ENCODE data around the gene NFIX.
A peak's percentile ranks its signal among the peaks of the same experiment; 100 is the strongest.

Gene NFIX

GRCh38 chr19:13087795-13088537, 92.7 kb downstream of the NFIX start:
- H3K36me3 ChIP-seq (ENCODE audit: insufficient read depth), result no peaks in the 10 kb centered on the region

GRCh38 chr19:13089139-13089856, 94.0 kb downstream of the NFIX start:
- Histone ChIP-seq H3K4me3 (IDR thresholded peaks at IDR 0.05; ENCODE audit: insufficient read depth, low read depth, low read length) (no peak overlapping the region), H3K9ac (no peak overlapping the region), H3K4me2 (no peak overlapping the region), H4K20me1 (ENCODE audit: insufficient read depth) (no peaks in the 10 kb centered on the region), H2AFZ (ENCODE audit: low read depth) (no peak overlapping the region), H3K27ac (no peak overlapping the region), H3K27me3 (ENCODE audit: insufficient read depth, low read depth) (peaks cover 4% of the 10 kb centered on the region), H3K79me2 (ENCODE audit: insufficient read depth, low read depth) (no peaks in the 10 kb centered on the region), H3K4me1 (ENCODE audit: low read depth, poor library complexity, severe bottlenecking) (peaks cover 21% of the 10 kb centered on the region), H3K36me3 (ENCODE audit: insufficient read depth) (no peaks in the 10 kb centered on the region)
- TF ChIP-seq CTCF (conservative IDR thresholded peaks at IDR 0.05; ENCODE audit: low read depth, low read length), result peak; percentile 33; the same call in 1 of the 2 replicates

More at GRCh38 chr19:13087795-13088537, 92.7 kb downstream of the NFIX start:
- Histone ChIP-seq H3K4me3 (IDR thresholded peaks at IDR 0.05; ENCODE audit: insufficient read depth, low read depth, low read length) (no peak overlapping the region), H3K4me2 (no peak overlapping the region), H2AFZ (ENCODE audit: low read depth) (no peak overlapping the region), H3K27me3 (ENCODE audit: insufficient read depth, low read depth) (peaks cover 2% of the 10 kb centered on the region; the same call in 1 of the 2 replicates), H3K79me2 (ENCODE audit: insufficient read depth, low read depth) (no peaks in the 10 kb centered on the region), H3K27ac (no peak overlapping the region), H4K20me1 (ENCODE audit: insufficient read depth) (no peaks in the 10 kb centered on the region), H3K4me1 (ENCODE audit: low read depth, poor library complexity, severe bottlenecking) (peaks cover 19% of the 10 kb centered on the region), H3K9ac (no peak overlapping the region)
- TF ChIP-seq CTCF (conservative IDR thresholded peaks at IDR 0.05; ENCODE audit: low read depth, low read length), result no peak

- Histone ChIP-seq H3K36me3 (ENCODE audit: insufficient read depth) (no peaks in the 10 kb centered on the region), H4K20me1 (ENCODE audit: insufficient read depth) (no peaks in the 10 kb centered on the region), H3K79me2 (ENCODE audit: insufficient read depth, low read depth) (no peaks in the 10 kb centered on the region), H3K4me3 (IDR thresholded peaks at IDR 0.05; ENCODE audit: insufficient read depth, low read depth, low read length) (no peak overlapping the region), H3K4me1 (ENCODE audit: low read depth, poor library complexity, severe bottlenecking) (peaks cover 20% of the 10 kb centered on the region), H3K27ac (no peak overlapping the region), H3K4me2 (no peak overlapping the region), H3K9ac (no peak overlapping the region), H2AFZ (ENCODE audit: low read depth) (no peak overlapping the region), H3K27me3 (ENCODE audit: insufficient read depth, low read depth) (peaks cover 10% of the 10 kb centered on the region)
- no peak for TF ChIP-seq CTCF (conservative IDR thresholded peaks at IDR 0.05; ENCODE audit: low read depth, low read length)
These were observed 94.7 kb downstream of the NFIX start for GRCh38 chr19:13089857-13090507.

GRCh38 chr19:13090511-13091231, 95.4 kb downstream of the NFIX start:
- H3K36me3 ChIP-seq (ENCODE audit: insufficient read depth), result no peaks in the 10 kb centered on the region
- no peaks in the 10 kb centered on the region for H3K79me2 ChIP-seq (ENCODE audit: insufficient read depth, low read depth)
- no peaks in the 10 kb centered on the region for H4K20me1 ChIP-seq (ENCODE audit: insufficient read depth)
- H3K27me3 ChIP-seq (ENCODE audit: insufficient read depth, low read depth), result peaks cover 16% of the 10 kb centered on the region
- H2AFZ ChIP-seq (ENCODE audit: low read depth), result no peak overlapping the region
- H3K27ac ChIP-seq, result no peak overlapping the region
- TF ChIP-seq CTCF (conservative IDR thresholded peaks at IDR 0.05; ENCODE audit: low read depth, low read length), result no peak
- peaks cover 19% of the 10 kb centered on the region for H3K4me1 ChIP-seq (ENCODE audit: low read depth, poor library complexity, severe bottlenecking)
- no peak overlapping the region for H3K9ac ChIP-seq
- no peak overlapping the region for H3K4me3 ChIP-seq (IDR thresholded peaks at IDR 0.05; ENCODE audit: insufficient read depth, low read depth, low read length)
- no peak overlapping the region for H3K4me2 ChIP-seq
